NCI-H82 treated with DMSO at 0.1 percent for 48 hours (cell line): Measurements from ENCODE around the gene PHF21A.
"Not testable (repeated sequence)": the region's sequence is repeated elsewhere in the genome, so short reads cannot be mapped to it uniquely, and the experiment has no call there.

ENCODE experiments used
- DNase-seq: peaks from one replicate; lab custom pipeline; 2025; ENCODE audit not compliant: unreplicated experiment; lab: John Stamatoyannopoulos, UW

The PHF21A gene

GRCh38 chr11:46038529-46038928, 82.7 kb downstream of the PHF21A start:
- DNase-seq = no peak

DNA sequence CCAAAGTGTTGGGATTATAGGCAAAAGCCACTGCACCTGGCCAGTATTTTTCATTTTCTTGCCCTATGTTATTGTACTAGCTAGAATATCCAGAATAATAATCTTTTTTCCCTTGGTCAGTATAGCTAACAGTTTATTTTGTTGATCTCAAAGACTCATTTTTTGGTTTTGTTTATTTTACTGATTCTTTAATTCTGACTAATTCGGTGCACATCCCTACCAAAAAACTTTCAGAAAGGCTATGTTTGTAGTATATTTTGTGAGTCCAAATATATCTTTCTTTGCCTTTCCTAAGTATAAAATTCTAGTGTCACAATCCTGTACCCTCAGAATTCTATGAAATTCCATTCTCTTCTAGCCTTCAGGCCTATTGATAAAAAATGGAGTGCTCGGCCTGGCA, 84.3 kb downstream of the PHF21A start:
- no peak for DNase-seq

DNA sequence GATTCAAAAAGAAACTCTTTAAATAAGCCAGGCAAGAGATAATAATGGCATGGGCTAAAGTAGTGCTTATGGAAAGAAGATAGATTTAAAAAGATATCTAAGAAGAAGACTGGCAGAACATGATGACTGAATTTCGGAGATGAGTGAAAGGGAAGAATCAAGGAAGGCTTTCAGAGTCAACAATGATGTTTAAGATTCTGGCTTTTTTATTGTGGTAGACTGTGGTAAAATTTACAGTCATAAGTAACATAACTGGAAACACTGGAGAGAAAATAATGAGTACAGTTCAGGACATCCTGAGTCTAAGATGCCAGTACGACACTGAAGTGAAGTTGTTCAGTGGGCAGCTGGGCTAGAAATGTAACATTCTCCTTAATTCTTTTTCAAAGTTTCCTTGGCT, 85.2 kb downstream of the PHF21A start:
- no peak for DNase-seq

DNA sequence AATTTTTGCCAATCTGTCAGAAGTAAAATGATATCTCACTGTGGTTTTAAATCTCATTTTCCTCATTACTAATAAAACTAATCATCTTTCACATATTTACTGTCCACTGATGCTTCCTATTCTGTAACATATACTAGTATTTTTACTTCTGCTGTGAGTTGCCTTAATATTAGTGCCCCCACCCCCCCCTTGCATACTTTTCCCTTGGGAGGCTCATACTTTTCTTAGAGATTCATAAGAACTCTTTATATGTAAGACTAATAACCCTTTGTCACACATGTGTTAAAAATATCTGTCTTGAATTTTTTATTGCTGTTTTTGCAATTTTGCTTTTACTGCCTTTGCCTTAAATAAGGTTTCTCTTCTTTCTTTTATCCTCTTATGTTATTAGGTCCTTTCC, 87.2 kb downstream of the PHF21A start:
- no peak for DNase-seq

DNA sequence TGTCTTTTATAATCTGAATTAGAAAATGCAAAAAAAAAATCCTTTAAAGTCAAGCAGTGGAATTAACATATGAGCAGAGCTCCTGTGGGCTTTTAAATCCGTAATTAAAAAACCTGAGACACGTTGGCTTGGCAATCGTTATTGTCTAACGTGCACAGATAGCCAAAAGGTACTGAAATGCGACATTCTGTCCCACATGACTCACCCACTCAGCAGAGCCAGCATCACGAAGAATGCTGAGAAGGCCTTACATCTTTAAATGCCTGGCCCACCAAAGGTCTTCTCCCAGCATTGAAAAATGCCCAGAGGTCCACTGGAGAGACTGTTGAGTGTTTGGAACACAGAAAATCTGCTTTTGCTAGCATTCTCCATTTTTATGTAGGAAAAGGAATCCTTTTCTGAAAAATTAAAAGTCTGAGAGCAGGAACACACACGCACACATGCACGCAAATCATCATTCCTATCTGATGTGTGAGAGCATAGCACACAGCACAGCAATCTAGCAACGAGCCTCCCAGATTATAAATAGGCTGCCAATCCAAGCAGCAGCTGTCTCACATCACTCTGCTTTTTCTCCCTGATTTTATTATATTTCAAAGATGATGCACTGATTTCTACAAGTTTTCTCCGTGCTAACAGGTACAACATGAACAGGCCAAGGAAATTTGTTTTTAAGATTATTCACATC, 94.5 kb downstream of the PHF21A start:
- no peak for DNase-seq

- no peak for DNase-seq
These were observed 101.1 kb downstream of the PHF21A start for GRCh38 chr11:46020084-46020599.

DNA sequence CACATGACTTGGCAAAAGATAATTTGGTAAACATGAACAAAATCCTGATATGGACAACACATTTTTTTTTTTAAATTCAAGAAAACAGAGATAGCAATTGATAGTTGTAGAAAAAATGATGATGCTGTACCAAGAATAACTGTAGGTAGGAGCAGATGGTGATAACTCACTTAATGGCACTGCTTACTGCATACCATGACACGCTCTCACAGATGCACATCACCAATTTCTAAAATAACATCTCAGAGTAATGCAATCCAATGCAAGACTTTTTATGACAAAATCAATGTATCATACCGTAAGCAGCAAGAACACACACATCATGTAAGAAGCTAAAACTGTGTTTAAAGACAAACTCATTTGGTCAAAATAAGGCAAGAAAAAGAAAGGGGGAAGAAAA, 102.6 kb downstream of the PHF21A start:
- no peak for DNase-seq

GRCh38 chr11:46017341-46017740, 103.9 kb downstream of the PHF21A start:
- no peak for DNase-seq

DNA sequence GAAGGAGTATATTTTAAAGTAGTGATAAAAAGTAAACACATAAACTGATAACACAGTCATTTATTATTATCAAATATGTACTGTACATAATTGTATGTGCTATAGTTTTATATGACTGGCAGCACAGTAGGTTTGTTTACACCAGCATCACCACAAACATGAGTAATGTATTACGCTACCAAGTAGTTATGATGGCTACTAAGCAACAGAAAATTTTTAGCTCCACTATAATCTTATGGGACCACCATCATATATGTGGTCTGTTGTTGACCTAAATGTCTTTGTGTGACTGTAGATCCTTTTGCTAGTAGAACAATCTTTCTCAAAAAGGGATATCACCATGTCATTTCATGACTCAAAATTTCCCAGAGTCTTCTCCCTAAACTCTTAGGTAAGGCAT, 105.3 kb downstream of the PHF21A start:
- DNase-seq = no peak

DNA sequence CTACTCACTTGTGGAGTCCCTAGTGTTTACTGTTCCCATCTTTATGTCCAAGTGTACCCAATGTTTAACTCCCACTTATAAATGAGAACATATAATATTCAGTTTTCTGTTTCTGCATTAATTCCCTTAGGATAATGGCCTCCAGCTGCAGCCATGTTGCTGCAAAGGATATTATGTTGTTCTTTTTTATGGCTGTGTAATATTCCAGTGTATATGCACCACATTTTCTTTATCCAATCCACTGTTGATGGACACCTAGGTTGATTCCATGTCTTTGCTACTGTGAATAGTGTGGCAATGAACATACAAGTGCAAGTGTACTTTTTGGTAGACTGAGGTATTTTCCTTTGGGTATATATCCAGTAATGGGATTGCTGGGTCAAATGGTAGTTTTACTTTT, 107.1 kb downstream of the PHF21A start:
- not testable (repeated sequence) for DNase-seq

- no peak for DNase-seq
These were observed 109.1 kb downstream of the PHF21A start for GRCh38 chr11:46012185-46012584.

DNA sequence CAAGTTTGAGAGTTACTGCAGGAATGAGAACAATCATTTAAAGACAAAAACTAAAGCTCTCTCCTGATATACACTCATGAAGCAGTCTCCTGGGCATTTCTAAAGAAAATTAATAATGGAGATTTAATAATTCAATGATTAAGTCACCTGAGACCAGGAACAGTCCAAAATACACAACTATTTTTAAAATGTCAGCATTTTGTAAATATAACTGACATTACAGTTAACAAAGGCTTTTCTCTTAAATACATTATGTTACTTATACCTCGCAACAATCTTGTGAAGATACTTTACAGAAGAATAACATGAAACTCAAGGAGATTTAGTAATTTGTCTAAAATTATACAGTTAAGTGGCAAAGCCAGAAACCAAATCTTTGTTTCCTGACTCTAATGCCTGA, 111.2 kb downstream of the PHF21A start:
- DNase-seq = no peak

DNA sequence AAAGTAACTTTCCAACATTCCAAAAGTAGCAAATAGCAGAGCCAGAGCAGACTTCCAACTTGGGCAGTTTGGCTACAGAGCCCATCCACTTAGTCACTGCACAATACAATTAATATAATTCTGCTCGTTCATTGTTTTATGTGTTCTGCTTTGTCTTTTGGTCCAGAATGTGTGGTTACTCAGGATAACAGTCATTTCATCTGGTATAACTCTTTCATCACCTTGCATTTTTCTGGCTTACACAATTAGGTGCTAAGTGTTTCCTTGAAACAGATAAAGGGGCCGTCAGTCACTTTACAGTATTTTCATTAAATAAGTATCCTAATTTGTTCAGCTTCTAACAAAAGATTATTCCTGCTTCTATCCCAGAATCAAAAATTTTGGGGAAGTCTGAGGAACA, 111.6 kb downstream of the PHF21A start:
- DNase-seq = no peak

DNA sequence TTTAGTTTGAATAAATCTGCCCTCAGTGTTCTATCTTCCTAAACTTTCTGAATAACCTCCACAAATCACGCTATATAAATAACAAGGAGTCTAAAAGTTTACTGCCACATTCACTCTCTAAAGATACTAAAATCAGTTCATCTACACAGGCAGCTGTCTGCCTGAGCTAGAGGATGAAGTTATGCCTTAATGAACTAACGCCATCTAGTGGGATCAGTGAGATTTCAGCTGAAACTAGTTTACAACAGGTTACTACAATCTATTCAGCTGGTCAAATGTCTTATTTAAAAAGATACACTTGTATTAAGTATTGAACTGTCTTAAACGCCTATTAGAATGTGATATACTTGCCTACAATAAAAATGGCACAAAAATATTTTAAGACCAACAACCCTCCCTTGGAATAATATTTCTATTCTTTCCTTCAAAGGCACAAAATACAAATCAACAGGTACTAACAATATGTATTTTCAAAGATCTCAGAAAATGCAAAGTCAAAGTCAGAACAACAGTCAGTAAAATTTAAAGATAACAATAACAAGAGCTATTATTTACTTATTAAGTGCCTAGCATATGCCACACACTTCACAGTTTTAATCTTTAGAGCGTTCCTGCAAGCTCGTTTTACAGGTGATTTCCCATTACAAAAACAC, 114.7 kb downstream of the PHF21A start:
- DNase-seq = peak; percentile 24

DNA sequence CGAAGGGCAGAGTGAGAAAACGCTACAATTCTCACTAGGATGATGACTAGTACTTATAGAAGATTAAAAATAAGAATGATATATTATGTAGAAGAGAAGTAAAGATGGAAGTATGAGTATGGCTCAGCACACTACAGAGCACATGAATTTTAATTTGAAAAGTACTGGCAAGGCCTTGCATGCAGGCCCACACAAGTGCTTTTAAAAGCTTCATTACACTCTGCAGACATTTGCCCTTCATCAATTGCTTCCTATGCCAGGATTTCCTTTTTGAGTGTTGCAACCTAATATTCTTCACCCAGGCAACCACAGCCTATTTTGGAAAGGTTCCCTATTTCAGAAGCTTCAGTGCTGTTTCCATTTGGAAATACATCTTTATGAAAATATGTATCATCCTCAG, 117.7 kb downstream of the PHF21A start:
- no peak for DNase-seq

DNA sequence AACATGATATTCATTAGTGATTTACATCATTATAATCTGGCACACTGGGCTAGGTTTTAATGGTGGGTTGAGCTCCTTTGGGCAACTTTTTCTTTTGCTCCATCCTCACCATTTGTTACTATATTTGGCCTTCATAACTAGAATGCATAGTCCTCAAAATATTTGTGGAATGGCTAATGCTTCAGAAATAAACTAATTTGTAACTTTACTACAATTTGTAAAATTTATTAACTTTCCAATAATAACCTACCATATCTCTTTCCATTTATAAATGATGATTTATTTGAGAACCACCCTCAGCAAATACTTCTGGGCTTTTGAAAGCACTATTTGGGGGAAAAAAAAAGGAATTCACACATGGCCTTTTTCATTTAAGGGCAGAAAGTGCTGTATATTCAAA, 119.1 kb downstream of the PHF21A start:
- DNase-seq = no peak

DNA sequence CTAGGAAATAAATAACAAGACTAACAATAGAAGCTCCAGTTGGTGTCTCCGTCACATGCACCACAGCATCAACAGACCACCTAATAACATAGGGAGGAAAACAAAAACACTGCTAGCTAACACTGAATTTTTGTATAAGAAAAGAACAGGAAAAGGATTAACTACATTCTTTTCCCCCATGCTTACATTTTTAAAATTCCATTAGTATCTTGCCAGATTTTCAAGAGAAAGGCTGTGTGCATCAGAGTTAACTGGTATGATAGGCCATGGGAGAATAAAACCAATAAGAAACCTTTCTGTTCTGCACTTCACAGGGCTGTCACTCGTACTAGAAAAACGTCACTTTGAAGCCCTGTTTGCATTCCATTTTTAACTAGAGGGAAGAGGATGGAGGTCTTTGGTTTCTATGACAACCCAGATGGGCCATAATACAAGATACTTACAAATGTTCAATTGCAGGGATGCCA, 119.8 kb downstream of the PHF21A start:
- no peak for DNase-seq

DNA sequence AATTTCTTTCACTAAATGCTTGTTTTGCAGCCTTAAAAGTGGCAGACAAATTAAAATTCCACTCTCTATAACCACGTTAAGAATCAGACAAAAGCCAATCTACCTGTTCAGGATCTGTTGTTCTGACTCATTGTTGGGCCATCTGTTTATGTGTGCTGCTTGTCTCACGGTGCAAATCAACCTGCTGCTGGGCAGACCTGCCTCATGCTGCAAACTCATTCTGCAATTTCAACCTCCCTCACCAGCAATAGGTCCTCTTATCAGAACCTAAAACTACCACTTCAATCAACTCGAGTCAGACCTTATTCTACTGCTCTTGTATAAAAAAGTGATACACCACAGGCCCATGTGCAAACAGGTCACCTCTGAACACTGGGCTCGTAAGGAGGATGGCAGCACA, 123.7 kb downstream of the PHF21A start:
- no peak for DNase-seq

DNA sequence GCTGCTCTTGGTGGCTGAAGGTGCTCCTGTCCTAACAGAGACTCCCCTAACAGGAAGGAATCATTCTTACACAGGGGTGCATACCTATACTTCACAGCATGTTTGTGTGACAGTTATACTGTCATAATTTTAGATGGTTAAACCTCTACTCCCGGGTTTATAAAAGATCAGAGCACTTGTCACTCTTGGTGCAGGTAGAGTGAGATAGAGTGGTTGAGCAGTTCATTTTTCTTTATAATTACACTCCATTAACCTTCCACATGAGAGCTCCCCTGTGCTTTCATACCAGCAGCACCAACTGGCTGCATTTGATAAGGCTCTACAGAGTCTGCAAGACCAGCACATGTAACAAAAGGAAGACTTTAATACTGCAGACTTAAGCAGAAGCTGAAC, 125.9 kb downstream of the PHF21A start:
- DNase-seq = no peak

- no peak for DNase-seq
These were observed 126.6 kb downstream of the PHF21A start for GRCh38 chr11:45994371-45995341.

GRCh38 chr11:45993531-45994001, 127.7 kb downstream of the PHF21A start:
- DNase-seq = no peak
